Measurements from ENCODE around the gene C4BPA. TPM values are rescaled to one million over a fixed set of nuclear protein-coding genes. Genes with fewer than 3 reads are reported as not detected.

Gene C4BPA
- polyA plus RNA-seq, 2 donors: 0.01 TPM; not detected in 1

DNA sequence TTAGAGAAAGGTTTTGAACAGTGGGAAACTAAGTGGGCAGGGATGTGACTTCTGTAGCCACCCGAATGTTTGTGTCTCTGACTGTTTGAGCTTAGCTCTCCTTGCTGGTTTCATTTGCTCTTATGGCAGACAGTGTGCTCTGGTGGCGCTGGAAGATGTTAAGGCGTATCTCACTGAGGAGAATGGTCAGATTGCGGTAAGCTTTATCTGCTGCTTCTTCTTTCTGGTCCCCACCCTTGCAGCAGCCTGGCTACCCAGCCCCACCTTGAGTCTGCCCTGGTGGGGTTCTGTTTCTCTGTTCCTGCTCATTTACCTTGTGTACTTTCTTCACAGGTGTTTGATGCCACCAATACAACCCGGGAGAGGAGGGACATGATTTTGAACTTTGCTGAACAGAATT lies 41.0 kb upstream of the C4BPA start:
- 95 to 96% methylated on average over 5 of the region's 5 CpGs for whole genome bisulfite sequencing, 2 donors
- H3K27ac ChIP-seq (ENCODE audit: low read depth in 2 of 2, low read length in 1 of 2): no peak overlapping the region
- no peaks in the 10 kb centered on the region for H3K27me3 ChIP-seq (ENCODE audit: control insufficient read depth in 1 of 2, insufficient read depth in 2 of 2, low read length in 2 of 2)
- H3K9me3 ChIP-seq (ENCODE audit: control insufficient read depth in 2 of 2, insufficient read depth in 1 of 2, low read depth in 1 of 2, low read length in 1 of 2): no peaks in the 10 kb centered on the region
- H3K4me3 ChIP-seq (ENCODE audit: low read depth in 1 of 2, low read length in 2 of 2): no peak overlapping the region
- H3K36me3 ChIP-seq (ENCODE audit: control insufficient read depth in 2 of 2, insufficient read depth in 2 of 2, low read length in 1 of 2): peaks cover 6 to 25% of the 10 kb centered on the region in 2 donors
- H3K4me1 ChIP-seq (ENCODE audit: control insufficient read depth in 2 of 2, insufficient read depth in 2 of 2, low read length in 1 of 2): no peaks in the 10 kb centered on the region

DNA sequence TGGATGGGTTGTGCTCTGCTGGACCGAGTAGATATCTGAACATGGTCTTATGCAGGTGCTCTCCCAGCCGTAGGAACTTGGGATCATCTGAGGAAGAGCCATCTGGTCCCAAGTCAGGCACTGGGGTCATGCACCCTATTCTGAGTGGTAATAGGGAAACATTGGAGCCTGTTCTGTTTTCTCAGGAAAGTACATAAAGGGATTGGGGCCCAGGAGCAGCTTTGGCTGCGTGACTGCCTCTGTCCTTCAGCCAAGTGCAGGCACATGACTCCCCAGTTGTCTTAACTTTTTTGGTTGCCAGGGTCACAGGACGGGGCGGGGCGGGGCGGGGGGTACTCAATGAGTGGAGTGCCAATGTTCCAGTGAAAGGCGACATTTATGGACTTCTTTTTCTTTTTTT lies 39.5 kb upstream of the C4BPA start:
- WGBS, 2 donors: 70 to 75% methylated on average over 8 of the region's 8 CpGs
- H3K4me1 ChIP-seq (ENCODE audit: control insufficient read depth in 2 of 2, insufficient read depth in 2 of 2, low read length in 1 of 2): no peaks in the 10 kb centered on the region
- peaks cover 10 to 28% of the 10 kb centered on the region in 2 donors for H3K36me3 ChIP-seq (ENCODE audit: control insufficient read depth in 2 of 2, insufficient read depth in 2 of 2, low read length in 1 of 2)
- H3K4me3 ChIP-seq (ENCODE audit: low read depth in 1 of 2, low read length in 2 of 2): no peak overlapping the region
- H3K27me3 ChIP-seq (ENCODE audit: control insufficient read depth in 1 of 2, insufficient read depth in 2 of 2, low read length in 2 of 2): no peaks in the 10 kb centered on the region
- no peak overlapping the region for H3K27ac ChIP-seq (ENCODE audit: low read depth in 2 of 2, low read length in 1 of 2)
- no peaks in the 10 kb centered on the region for H3K9me3 ChIP-seq (ENCODE audit: control insufficient read depth in 2 of 2, insufficient read depth in 1 of 2, low read depth in 1 of 2, low read length in 1 of 2)

- H3K27me3 ChIP-seq (ENCODE audit: control insufficient read depth in 1 of 2, insufficient read depth in 2 of 2, low read length in 2 of 2): no peaks in the 10 kb centered on the region
- H3K36me3 ChIP-seq (ENCODE audit: control insufficient read depth in 2 of 2, insufficient read depth in 2 of 2, low read length in 1 of 2): peaks cover 15 to 31% of the 10 kb centered on the region in 2 donors
- H3K9me3 ChIP-seq (ENCODE audit: control insufficient read depth in 2 of 2, insufficient read depth in 1 of 2, low read depth in 1 of 2, low read length in 1 of 2): no peaks in the 10 kb centered on the region
- 64% methylated on average over 3 of the region's 3 CpGs for WGBS, 2 donors
- H3K4me1 ChIP-seq (ENCODE audit: control insufficient read depth in 2 of 2, insufficient read depth in 2 of 2, low read length in 1 of 2): no peaks in the 10 kb centered on the region
- H3K4me3 ChIP-seq (ENCODE audit: low read depth in 1 of 2, low read length in 2 of 2): no peak overlapping the region
- no peak overlapping the region for H3K27ac ChIP-seq (ENCODE audit: low read depth in 2 of 2, low read length in 1 of 2)
Measured at GRCh38 chr1:207067185-207067584, 36.8 kb upstream of the C4BPA start.

DNA sequence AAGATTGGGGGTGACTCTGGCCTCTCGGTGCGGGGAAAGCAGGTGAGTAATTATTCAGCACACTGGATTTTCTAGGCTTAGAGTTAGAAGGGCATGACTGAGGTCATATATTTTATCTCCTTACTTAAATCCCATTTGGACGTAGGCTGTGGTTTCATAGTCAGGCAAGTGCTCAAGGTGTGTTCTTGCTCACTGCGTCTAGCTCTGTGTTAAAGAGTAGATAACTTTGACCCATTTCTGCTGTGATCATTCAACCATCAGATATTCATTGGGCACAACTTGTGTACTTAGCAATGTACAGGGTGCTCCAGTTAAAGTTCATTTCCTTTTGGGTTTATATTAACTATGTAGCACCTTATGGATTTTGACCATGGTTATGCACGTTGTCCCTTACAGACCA lies 36.4 kb upstream of the C4BPA start:
- 74 to 79% methylated on average over 5 of the region's 5 CpGs for WGBS, 2 donors
- H3K4me1 ChIP-seq (ENCODE audit: control insufficient read depth in 2 of 2, insufficient read depth in 2 of 2, low read length in 1 of 2): no peaks in the 10 kb centered on the region
- no peaks in the 10 kb centered on the region for H3K9me3 ChIP-seq (ENCODE audit: control insufficient read depth in 2 of 2, insufficient read depth in 1 of 2, low read depth in 1 of 2, low read length in 1 of 2)
- no peak overlapping the region for H3K27ac ChIP-seq (ENCODE audit: low read depth in 2 of 2, low read length in 1 of 2)
- no peak overlapping the region for H3K4me3 ChIP-seq (ENCODE audit: low read depth in 1 of 2, low read length in 2 of 2)
- H3K36me3 ChIP-seq (ENCODE audit: control insufficient read depth in 2 of 2, insufficient read depth in 2 of 2, low read length in 1 of 2): peaks cover 15 to 29% of the 10 kb centered on the region in 2 donors
- no peaks in the 10 kb centered on the region for H3K27me3 ChIP-seq (ENCODE audit: control insufficient read depth in 1 of 2, insufficient read depth in 2 of 2, low read length in 2 of 2)

GRCh38 chr1:207069061-207069460 lies 35.0 kb upstream of the C4BPA start:
- no peaks in the 10 kb centered on the region for H3K27me3 ChIP-seq (ENCODE audit: control insufficient read depth in 1 of 2, insufficient read depth in 2 of 2, low read length in 2 of 2)
- H3K36me3 ChIP-seq (ENCODE audit: control insufficient read depth in 2 of 2, insufficient read depth in 2 of 2, low read length in 1 of 2): peaks cover 12 to 19% of the 10 kb centered on the region in 2 donors
- no peak overlapping the region for H3K4me3 ChIP-seq (ENCODE audit: low read depth in 1 of 2, low read length in 2 of 2)
- no peak overlapping the region for H3K27ac ChIP-seq (ENCODE audit: low read depth in 2 of 2, low read length in 1 of 2)
- no peaks in the 10 kb centered on the region for H3K9me3 ChIP-seq (ENCODE audit: control insufficient read depth in 2 of 2, insufficient read depth in 1 of 2, low read depth in 1 of 2, low read length in 1 of 2)
- H3K4me1 ChIP-seq (ENCODE audit: control insufficient read depth in 2 of 2, insufficient read depth in 2 of 2, low read length in 1 of 2): no peaks in the 10 kb centered on the region
- WGBS, 2 donors: 75 to 80% methylated on average over 3 of the region's 3 CpGs

DNA sequence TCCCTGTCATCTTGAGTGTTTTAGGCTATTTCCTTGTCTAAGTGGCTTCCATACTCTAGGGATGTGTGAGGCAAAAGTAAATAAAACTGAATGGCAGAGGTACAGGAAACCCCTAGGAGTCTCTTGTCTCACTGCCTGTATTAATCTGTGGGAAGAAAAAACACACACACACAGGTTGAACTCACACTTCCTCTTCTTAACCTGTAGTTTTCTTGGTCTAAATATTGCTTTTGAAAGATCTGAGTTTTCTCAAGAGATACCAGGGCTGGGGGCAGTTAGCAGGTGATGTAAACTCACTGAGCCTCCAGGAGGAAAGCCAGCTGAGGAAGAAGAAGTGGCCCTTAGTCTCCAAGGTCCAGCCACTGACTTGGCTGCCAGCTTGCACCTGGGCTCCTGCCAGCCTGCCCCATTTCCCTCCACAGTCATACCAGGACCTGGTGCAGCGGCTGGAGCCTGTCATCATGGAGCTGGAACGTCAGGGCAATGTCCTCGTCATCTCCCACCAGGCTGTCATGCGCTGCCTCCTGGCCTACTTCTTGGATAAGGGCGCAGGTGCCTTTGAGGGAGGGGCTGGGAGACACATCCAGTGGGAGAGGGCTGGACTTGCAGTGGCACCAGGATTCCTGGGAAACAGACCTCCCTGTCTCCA lies 34.1 kb upstream of the C4BPA start:
- 92 to 93% methylated on average over 5 of the region's 5 CpGs for WGBS, 2 donors
- H3K27me3 ChIP-seq (ENCODE audit: control insufficient read depth in 1 of 2, insufficient read depth in 2 of 2, low read length in 2 of 2): no peaks in the 10 kb centered on the region
- peaks cover 12 to 19% of the 10 kb centered on the region in 2 donors for H3K36me3 ChIP-seq (ENCODE audit: control insufficient read depth in 2 of 2, insufficient read depth in 2 of 2, low read length in 1 of 2)
- no peaks in the 10 kb centered on the region for H3K4me1 ChIP-seq (ENCODE audit: control insufficient read depth in 2 of 2, insufficient read depth in 2 of 2, low read length in 1 of 2)
- H3K4me3 ChIP-seq (ENCODE audit: low read depth in 1 of 2, low read length in 2 of 2): no peak overlapping the region
- H3K27ac ChIP-seq (ENCODE audit: low read depth in 2 of 2, low read length in 1 of 2): no peak overlapping the region
- H3K9me3 ChIP-seq (ENCODE audit: control insufficient read depth in 2 of 2, insufficient read depth in 1 of 2, low read depth in 1 of 2, low read length in 1 of 2): no peaks in the 10 kb centered on the region

DNA sequence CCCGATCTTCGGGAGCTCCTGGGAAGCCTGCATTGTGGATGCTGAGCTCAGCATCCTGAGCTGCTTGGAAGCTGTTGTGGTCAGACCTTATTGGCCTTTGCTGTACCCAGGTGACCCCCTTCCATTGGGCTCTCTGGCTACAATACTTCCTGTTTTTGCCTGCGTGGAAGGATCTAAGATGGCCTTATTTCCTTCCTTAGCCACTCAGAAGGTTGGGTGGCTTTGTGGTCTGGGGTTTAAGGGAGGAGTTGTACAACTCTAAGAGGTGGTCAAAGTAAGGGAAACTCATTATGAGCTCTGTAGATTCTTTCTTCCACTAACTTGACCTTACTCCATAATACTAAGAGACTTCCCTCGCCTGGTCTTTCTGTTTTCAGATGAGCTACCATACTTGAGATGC lies 33.2 kb upstream of the C4BPA start:
- H3K27ac ChIP-seq (ENCODE audit: low read depth in 2 of 2, low read length in 1 of 2): no peak overlapping the region
- H3K4me1 ChIP-seq (ENCODE audit: control insufficient read depth in 2 of 2, insufficient read depth in 2 of 2, low read length in 1 of 2): no peaks in the 10 kb centered on the region
- 84 to 89% methylated on average over 4 of the region's 4 CpGs for WGBS, 2 donors
- no peaks in the 10 kb centered on the region for H3K27me3 ChIP-seq (ENCODE audit: control insufficient read depth in 1 of 2, insufficient read depth in 2 of 2, low read length in 2 of 2)
- H3K4me3 ChIP-seq (ENCODE audit: low read depth in 1 of 2, low read length in 2 of 2): no peak overlapping the region
- H3K36me3 ChIP-seq (ENCODE audit: control insufficient read depth in 2 of 2, insufficient read depth in 2 of 2, low read length in 1 of 2): peaks cover 12 to 19% of the 10 kb centered on the region in 2 donors
- no peaks in the 10 kb centered on the region for H3K9me3 ChIP-seq (ENCODE audit: control insufficient read depth in 2 of 2, insufficient read depth in 1 of 2, low read depth in 1 of 2, low read length in 1 of 2)

GRCh38 chr1:207071426-207071825 lies 32.6 kb upstream of the C4BPA start:
- Histone ChIP-seq H3K9me3 (ENCODE audit: control insufficient read depth in 2 of 2, insufficient read depth in 1 of 2, low read depth in 1 of 2, low read length in 1 of 2) (no peaks in the 10 kb centered on the region), H3K27me3 (ENCODE audit: control insufficient read depth in 1 of 2, insufficient read depth in 2 of 2, low read length in 2 of 2) (no peaks in the 10 kb centered on the region), H3K27ac (ENCODE audit: low read depth in 2 of 2, low read length in 1 of 2) (no peak overlapping the region), H3K4me3 (ENCODE audit: low read depth in 1 of 2, low read length in 2 of 2) (no peak overlapping the region), H3K36me3 (ENCODE audit: control insufficient read depth in 2 of 2, insufficient read depth in 2 of 2, low read length in 1 of 2) (peaks cover 12 to 19% of the 10 kb centered on the region in 2 donors), H3K4me1 (ENCODE audit: control insufficient read depth in 2 of 2, insufficient read depth in 2 of 2, low read length in 1 of 2) (no peaks in the 10 kb centered on the region)
- WGBS, 2 donors: 80 to 89% methylated on average over 6 of the region's 6 CpGs

DNA sequence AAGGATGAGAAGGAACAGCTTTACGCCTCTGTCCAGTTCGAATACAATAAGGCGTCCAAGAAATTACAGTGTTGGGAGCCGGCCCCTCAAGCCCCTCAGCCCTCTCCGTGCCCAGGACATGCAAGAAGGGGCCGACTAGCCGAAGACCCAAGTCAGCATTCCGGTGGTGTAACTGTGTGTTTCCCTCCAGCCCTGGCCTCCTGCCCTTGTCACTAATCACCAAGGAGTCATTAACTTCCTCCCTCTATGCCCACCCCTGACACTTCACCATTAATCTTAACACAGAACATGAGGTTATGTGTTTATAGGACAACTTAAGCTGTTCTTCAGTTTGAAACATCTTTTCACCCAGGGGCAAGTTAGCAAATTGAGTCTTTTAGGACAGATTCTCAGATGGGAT lies 31.8 kb upstream of the C4BPA start:
- no peaks in the 10 kb centered on the region for H3K9me3 ChIP-seq (ENCODE audit: control insufficient read depth in 2 of 2, insufficient read depth in 1 of 2, low read depth in 1 of 2, low read length in 1 of 2)
- H3K27me3 ChIP-seq (ENCODE audit: control insufficient read depth in 1 of 2, insufficient read depth in 2 of 2, low read length in 2 of 2): no peaks in the 10 kb centered on the region
- peaks cover 12 to 19% of the 10 kb centered on the region in 2 donors for H3K36me3 ChIP-seq (ENCODE audit: control insufficient read depth in 2 of 2, insufficient read depth in 2 of 2, low read length in 1 of 2)
- WGBS, 2 donors: 79 to 80% methylated on average over 8 of the region's 8 CpGs
- no peak overlapping the region for H3K27ac ChIP-seq (ENCODE audit: low read depth in 2 of 2, low read length in 1 of 2)
- H3K4me3 ChIP-seq (ENCODE audit: low read depth in 1 of 2, low read length in 2 of 2): no peak overlapping the region
- no peaks in the 10 kb centered on the region for H3K4me1 ChIP-seq (ENCODE audit: control insufficient read depth in 2 of 2, insufficient read depth in 2 of 2, low read length in 1 of 2)

All from esophagus (tissue), 2 donors.